Coronary artery (tissue), 2 donors: ENCODE measurements around the gene RGL2.

Source experiments
- DNase-seq: peaks from one replicate; pipeline ENCODE4 v3.0.0-alpha.2; 2017; ENCODE audit warnings: low spot score
- H3K27ac ChIP-seq, 2 donors: fragments of 200-600 bp; sonication (generic); one replicate each; pipeline ENCODE4 v1.5.1; 2016 to 2019
- H3K4me3 ChIP-seq: fragments of 200-600 bp; sonication (generic); 2 replicates; pipeline ENCODE4 v1.5.1; 2016; ENCODE audit warnings: mild to moderate bottlenecking, moderate library complexity
- CTCF ChIP-seq: fragments of 200-600 bp; sonication (generic); IDR thresholded peaks from one replicate; pipeline ENCODE4 v1.5.1; 2019; ENCODE audit warnings: antibody characterized with exemption

Gene RGL2

GRCh38 chr6:33299237-33299944 lies 649 bp upstream of the RGL2 start:
- Histone ChIP-seq H3K27ac (peak overlapping the region; percentile 92 to 97), H3K4me3 (peak overlapping the region; percentile 90)
- peak; percentile 92 for DNase-seq
- TF ChIP-seq CTCF, result no peak

- Histone ChIP-seq H3K4me3 (peak overlapping the region; percentile 90), H3K27ac (peak overlapping the region; percentile 92 to 97)
- DNase-seq, result peak; percentile 91
- no peak for TF ChIP-seq CTCF
Measured at GRCh38 chr6:33297956-33298772, 578 bp downstream of the RGL2 start.

GRCh38 chr6:33297406-33297955 lies 1.3 kb downstream of the RGL2 start:
- DNase-seq, result no peak
- TF ChIP-seq CTCF, result no peak
- peak overlapping the region; percentile 90 for H3K4me3 ChIP-seq
- H3K27ac ChIP-seq, result peak overlapping the region; percentile 92 to 97

GRCh38 chr6:33296797-33297405 lies 1.8 kb downstream of the RGL2 start:
- H3K27ac ChIP-seq, result peak overlapping the region; percentile 92 to 97
- TF ChIP-seq CTCF, result no peak
- H3K4me3 ChIP-seq, result peak overlapping the region; percentile 90
- DNase-seq, result no peak

- TF ChIP-seq CTCF, result no peak
Measured at GRCh38 chr6:33295621-33296369, 2.9 kb downstream of the RGL2 start.

GRCh38 chr6:33294086-33294823 lies 4.5 kb downstream of the RGL2 start:
- H3K27ac ChIP-seq, result no peak overlapping the region
- H3K4me3 ChIP-seq, result no peak overlapping the region
- DNase-seq, result no peak
- no peak for TF ChIP-seq CTCF

More at GRCh38 chr6:33295621-33296369, 2.9 kb downstream of the RGL2 start:
- DNase-seq, result no peak
- no peak overlapping the region for H3K27ac ChIP-seq
- H3K4me3 ChIP-seq, result no peak overlapping the region
